AG04450 (cell line): ENCODE measurements around the gene ATF1. TPM values are rescaled to one million over a fixed set of nuclear protein-coding genes. Genes with fewer than 3 reads are reported as not detected.
"Not testable (repeated sequence)": the region's sequence is repeated elsewhere in the genome, so short reads cannot be mapped to it uniquely, and the experiment has no call there.

ENCODE experiments used
- CTCF ChIA-PET: fragments of 300-600, 350-600 bp; formaldehyde crosslinking; extraction: SDS; loops from one replicate; lab custom pipeline; 2022; ENCODE audit warnings: antibody characterized with exemption, inconsistent platforms; lab: Charles Lee
- POLR2A ChIA-PET: fragments of 350-600 bp; formaldehyde crosslinking; extraction: SDS; loops from one replicate; lab custom pipeline; 2021; ENCODE audit warnings: antibody characterized with exemption, inconsistent platforms; lab: Yijun Ruan, JAX
- DNase-seq: peaks from one replicate; pipeline ENCODE4 v3.0.0-alpha.2; 2011; ENCODE audit warnings: low read depth, low spot score
- H3K27ac ChIP-seq: one replicate; pipeline ENCODE4 v1.5.1; 2012; ENCODE audit warnings: low read depth, low read length, control low read depth
- H3K27me3 ChIP-seq: one replicate; pipeline ENCODE4 v1.6.0; 2012; ENCODE audit warnings: low read length; ENCODE audit not compliant: control insufficient read depth, insufficient read depth
- H3K4me3 ChIP-seq: 2 replicates; pipeline ENCODE4 v1.5.1; 2011; ENCODE audit warnings: mild to moderate bottlenecking, low read depth, low read length, control low read depth
- H3K9me3 ChIP-seq: 2 replicates; pipeline ENCODE4 v1.5.1; 2012; ENCODE audit warnings: low read length; ENCODE audit not compliant: control insufficient read depth, insufficient read depth
- CTCF ChIP-seq: IDR thresholded peaks from 2 replicates; pipeline ENCODE4 v1.5.1; 2011; ENCODE audit warnings: low read depth, low read length, control low read depth, inconsistent platforms
- polyA plus RNA-seq: library from polyadenylated mRNA; depleted of rRNA; stranded (reverse); fragments of >200 nt; gene quantifications from 2 replicates; pipeline ENCODE4 v1.2.3, GENCODE V29; 2011

The ATF1 gene
- polyA plus RNA-seq, 1 experiment = 63.1 TPM

GRCh38 chr12:50765095-50765911 is 1.4 kb downstream of the ATF1 start:
- no peaks in the 10 kb centered on the region for H3K27me3 ChIP-seq
- TF ChIP-seq CTCF = peak; percentile 75
- peaks cover 3% of the 10 kb centered on the region; the same call in 1 of the 2 replicates for H3K9me3 ChIP-seq
- H3K27ac ChIP-seq = peak overlapping the region; percentile 68
- CTCF ChIA-PET = interaction anchor here (0.6 to 2.9 kb wide), 35 partner anchors 7 to 585 kb away, joined by 3 to 57 read pairs (median 5); partner anchors contain the start of gene DIP2B
- peak overlapping the region; percentile 90 for H3K4me3 ChIP-seq
- POLR2A ChIA-PET = interaction anchor here (0.5 to 2.5 kb wide), 9 partner anchors 13 to 318 kb away, joined by 3 to 8 read pairs (median 4); partner anchors contain the start of gene CSRNP2
- no peak for DNase-seq

DNA sequence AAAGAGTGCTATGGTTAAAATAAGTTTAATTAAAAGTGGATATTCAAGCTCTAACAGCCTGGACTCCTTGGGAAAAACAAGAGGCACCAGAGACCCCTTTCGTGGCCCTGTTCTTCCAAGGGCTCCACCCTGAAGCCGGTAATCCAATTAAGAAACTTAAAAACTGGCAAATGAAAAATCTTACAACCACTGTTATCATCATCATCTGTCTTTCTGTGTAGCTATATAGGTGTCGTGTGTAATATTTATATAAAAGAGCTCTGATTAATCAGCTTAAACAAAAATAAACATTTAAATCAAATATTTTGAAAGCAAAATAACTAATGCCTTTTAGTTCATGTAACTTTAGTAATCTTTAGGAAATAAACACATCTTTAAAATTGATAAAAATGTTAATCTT is 4.5 kb downstream of the ATF1 start:
- no peak for DNase-seq
- TF ChIP-seq CTCF = no peak
- ChIA-PET CTCF (interaction anchor here (0.8 kb wide), 2 partner anchors 58 to 219 kb away, joined by 3 to 5 read pairs; no protein-coding TSS in a partner anchor), POLR2A (no interaction called here)
- no peaks in the 10 kb centered on the region for H3K27me3 ChIP-seq
- no peak overlapping the region for H3K4me3 ChIP-seq
- peaks cover 3% of the 10 kb centered on the region; the same call in 1 of the 2 replicates for H3K9me3 ChIP-seq
- no peak overlapping the region for H3K27ac ChIP-seq

GRCh38 chr12:50768813-50769212 is 4.9 kb downstream of the ATF1 start:
- H3K27ac ChIP-seq, H3K27me3 ChIP-seq, DNase-seq, H3K4me3 ChIP-seq, CTCF ChIA-PET, H3K9me3 ChIP-seq: not testable (repeated sequence)
- POLR2A ChIA-PET = interaction anchor here (0.7 kb wide), 1 partner anchor 556 kb away, joined by 3 read pairs; no protein-coding TSS in a partner anchor

- Histone ChIP-seq H3K27ac (no peak overlapping the region), H3K4me3 (no peak overlapping the region), H3K27me3 (no peaks in the 10 kb centered on the region), H3K9me3 (no peaks in the 10 kb centered on the region)
- POLR2A ChIA-PET = interaction anchor here (0.6 kb wide), 1 partner anchor 920 kb away, joined by 4 read pairs; no protein-coding TSS in a partner anchor
- no peak for TF ChIP-seq CTCF
- no peak for DNase-seq
- CTCF ChIA-PET = no interaction called here
Measured at GRCh38 chr12:50771409-50771808, 7.5 kb downstream of the ATF1 start.

GRCh38 chr12:50772470-50772869 is 8.6 kb downstream of the ATF1 start:
- DNase-seq = no peak
- ChIA-PET CTCF (no interaction called here), POLR2A (no interaction called here)
- no peak for TF ChIP-seq CTCF
- Histone ChIP-seq H3K27ac (no peak overlapping the region), H3K27me3 (no peaks in the 10 kb centered on the region), H3K9me3 (no peaks in the 10 kb centered on the region), H3K4me3 (no peak overlapping the region)
